H1 (cell line): Measurements from ENCODE around the gene PSMD3. TPM values are rescaled to one million over a fixed set of nuclear protein-coding genes. Genes with fewer than 3 reads are reported as not detected.

Source experiments
- CTCF ChIA-PET: fragments of 300-600 bp; sonication (Branson Sonifier 250); formaldehyde crosslinking; loops from one replicate; lab custom pipeline; 2021; ENCODE audit not compliant: partially characterized antibody; lab: Charles Lee
- POLR2A ChIA-PET: fragments of 300-600 bp; sonication (Branson Sonifier 250); formaldehyde crosslinking; loops from one replicate; lab custom pipeline; 2021; ENCODE audit warnings: inconsistent platforms; ENCODE audit not compliant: partially characterized antibody; lab: Charles Lee
- DNase-seq, 2 experiments: peaks; one replicate each; pipeline versions ENCODE4 v3.0.0 to v3.0.0-alpha.2; 2010 to 2022; ENCODE audit warnings: low spot score in 2 of 2, low read depth in 1 of 2, mixed read lengths in 1 of 2
- FAIRE-seq: peaks from 2 replicates; lab custom pipeline; 2011; peaks lifted over from hg19 to GRCh38; lab: Jason Lieb, UNC
- H2AFZ ChIP-seq: 2 replicates; pipeline ENCODE4 v1.8.1; 2012; ENCODE audit warnings: low read length, inconsistent platforms
- H2AK5ac ChIP-seq: 2 replicates; pipeline ENCODE4 v1.6.1; 2013; ENCODE audit warnings: low read depth, low read length
- H2BK120ac ChIP-seq: replicated peaks from 2 replicates; pipeline ENCODE3; 2013; ENCODE audit warnings: low read depth, low read length, inconsistent platforms
- H2BK12ac ChIP-seq: 2 replicates; pipeline ENCODE4 v1.6.1; 2013; ENCODE audit warnings: low read depth, low read length
- H2BK15ac ChIP-seq: 2 replicates; pipeline ENCODE4 v1.6.1; 2013; ENCODE audit warnings: low read length
- H2BK20ac ChIP-seq: 2 replicates; pipeline ENCODE4 v1.6.1; 2013; ENCODE audit warnings: low read length
- H2BK5ac ChIP-seq: 2 replicates; pipeline ENCODE4 v1.6.1; 2013; ENCODE audit warnings: low read depth, low read length
- H3K14ac ChIP-seq: 2 replicates; pipeline ENCODE4 v1.6.1; 2013; ENCODE audit warnings: inconsistent platforms; ENCODE audit not compliant: insufficient read length
- H3K18ac ChIP-seq: 2 replicates; pipeline ENCODE4 v1.6.1; 2013; ENCODE audit warnings: low read length; ENCODE audit errors: extremely low read depth
- H3K23ac ChIP-seq: 2 replicates; pipeline ENCODE4 v1.6.1; 2013; ENCODE audit warnings: inconsistent platforms; ENCODE audit not compliant: insufficient read length
- H3K23me2 ChIP-seq: 2 replicates; pipeline ENCODE4 v1.6.1; 2013; ENCODE audit warnings: low read depth, low read length
- H3K27ac ChIP-seq: 2 replicates; pipeline ENCODE4 v1.6.1; 2011; ENCODE audit warnings: low read depth, low read length, inconsistent platforms
- H3K27me3 ChIP-seq, 4 experiments: replicated peaks in 1 of 4; 1 replicate in 1 of 4; 2 replicates in 3 of 4; pipeline versions ENCODE4 v1.6.1 to v1.8.1; 2011 to 2013; ENCODE audit warnings: low read length in 3 of 4, mild to moderate bottlenecking in 3 of 4, inconsistent platforms in 2 of 4, mixed read lengths in 2 of 4, moderate library complexity in 1 of 4; ENCODE audit not compliant: control insufficient read depth in 3 of 4, insufficient read depth in 3 of 4; ENCODE audit errors: extremely low read depth in 1 of 4
- H3K36me3 ChIP-seq, 4 experiments: 2 replicates each; pipeline versions ENCODE4 v1.6.1 to v1.8.1; 2011 to 2013; ENCODE audit warnings: mild to moderate bottlenecking in 4 of 4, low read length in 3 of 4, moderate library complexity in 2 of 4, control low read depth in 1 of 4, inconsistent platforms in 1 of 4; ENCODE audit not compliant: insufficient read depth in 4 of 4, control insufficient read depth in 2 of 4
- H3K4ac ChIP-seq: replicated peaks from 2 replicates; pipeline ENCODE3; 2013; ENCODE audit warnings: low read length, low read depth, mixed read lengths, inconsistent platforms; ENCODE audit not compliant: insufficient read length
- H3K4me1 ChIP-seq, 4 experiments: replicated peaks in 1 of 4; 1 replicate in 1 of 4; 2 replicates in 3 of 4; pipeline versions ENCODE4 v1.6.1 to v1.8.1; 2011 to 2013; ENCODE audit warnings: low read length in 3 of 4, inconsistent platforms in 2 of 4, mixed read lengths in 1 of 4; ENCODE audit not compliant: insufficient read depth in 4 of 4, control insufficient read depth in 3 of 4
- H3K4me2 ChIP-seq, 2 experiments: 2 replicates each; pipeline versions ENCODE4 v1.6.1 to v1.8.1; 2011 to 2013; ENCODE audit warnings: low read depth in 2 of 2, low read length in 2 of 2, control low read depth in 1 of 2, inconsistent platforms in 1 of 2, mild to moderate bottlenecking in 1 of 2; ENCODE audit not compliant: insufficient read depth in 1 of 2
- H3K4me3 ChIP-seq, 4 experiments: fragments of 200-600, 300-600 bp in 1 of 4; sonication (generic), shearing (Covaris generic), sonication (Bioruptor Twin) in 1 of 4; 2 replicates each; pipeline versions ENCODE4 v1.5.1 to v1.8.1; 2011 to 2016; ENCODE audit warnings: low read length in 4 of 4, low read depth in 3 of 4, control low read depth in 2 of 4, inconsistent platforms in 2 of 4, mild to moderate bottlenecking in 2 of 4, mixed read lengths in 1 of 4, moderate library complexity in 1 of 4; ENCODE audit not compliant: insufficient read depth in 2 of 4; ENCODE audit errors: extremely low read depth in 1 of 4
- H3K56ac ChIP-seq: replicated peaks from 2 replicates; pipeline ENCODE3; 2013; ENCODE audit warnings: low read depth, mild to moderate bottlenecking, mixed read lengths, low read length, inconsistent platforms; ENCODE audit not compliant: insufficient read length
- H3K79me1 ChIP-seq: 2 replicates; pipeline ENCODE4 v1.6.1; 2013; ENCODE audit warnings: low read depth, low read length, control low read depth
- H3K79me2 ChIP-seq, 2 experiments: 2 replicates each; pipeline versions ENCODE4 v1.6.1 to v1.8.1; 2012 to 2013; ENCODE audit warnings: low read length in 2 of 2, mild to moderate bottlenecking in 2 of 2, inconsistent platforms in 1 of 2; ENCODE audit not compliant: insufficient read depth in 2 of 2, control insufficient read depth in 1 of 2
- H3K9ac ChIP-seq, 4 experiments: replicated peaks in 1 of 4; 1 replicate in 1 of 4; 2 replicates in 3 of 4; pipeline versions ENCODE4 v1.6.1 to v1.8.1; 2011 to 2013; ENCODE audit warnings: low read depth in 3 of 4, low read length in 3 of 4, control low read depth in 2 of 4, mild to moderate bottlenecking in 2 of 4, moderate library complexity in 2 of 4, inconsistent platforms in 1 of 4; ENCODE audit errors: extremely low read depth in 1 of 4
- H3K9me3 ChIP-seq, 2 experiments: 2 replicates each; pipeline versions ENCODE4 v1.6.1 to v1.8.1; 2012 to 2013; ENCODE audit warnings: mild to moderate bottlenecking in 2 of 2, moderate library complexity in 2 of 2, control low read depth in 1 of 2, inconsistent platforms in 1 of 2, low read depth in 1 of 2, low read length in 1 of 2, mixed read lengths in 1 of 2; ENCODE audit not compliant: insufficient read depth in 2 of 2
- H4K20me1 ChIP-seq, 2 experiments: replicated peaks in 1 of 2; 2 replicates each; pipeline versions ENCODE3 to v1.8.1; 2011 to 2013; ENCODE audit warnings: inconsistent platforms in 2 of 2, low read length in 2 of 2, mild to moderate bottlenecking in 1 of 2; ENCODE audit not compliant: insufficient read depth in 2 of 2, control insufficient read depth in 1 of 2
- H4K5ac ChIP-seq: 2 replicates; pipeline ENCODE4 v1.6.1; 2013; ENCODE audit warnings: low read length, low read depth, mixed read lengths, inconsistent platforms; ENCODE audit not compliant: insufficient read length
- H4K8ac ChIP-seq: 2 replicates; pipeline ENCODE4 v1.8.0; 2013; ENCODE audit warnings: mild to moderate bottlenecking, moderate library complexity, low read length, inconsistent platforms; ENCODE audit not compliant: insufficient read depth; ENCODE audit errors: extremely low read depth
- H4K91ac ChIP-seq: replicated peaks from 2 replicates; pipeline ENCODE3; 2013; ENCODE audit warnings: low read length, mixed read lengths, inconsistent platforms; ENCODE audit not compliant: insufficient read length
- BACH1 ChIP-seq: IDR thresholded peaks from 2 replicates; pipeline ENCODE4 v1.6.1; 2012; ENCODE audit warnings: low read length, improper control_type of control experiment
- EGR1 ChIP-seq: IDR thresholded peaks from 2 replicates; pipeline ENCODE4 v1.6.1; 2011; ENCODE audit warnings: low read depth, low read length, borderline replicate concordance
- EP300 ChIP-seq, 2 experiments: IDR thresholded peaks; 1 replicate in 1 of 2; 2 replicates in 1 of 2; pipeline ENCODE4 v1.6.1; 2011 to 2012; ENCODE audit warnings: low read depth in 2 of 2, low read length in 2 of 2, mild to moderate bottlenecking in 2 of 2, borderline replicate concordance in 1 of 2, inconsistent platforms in 1 of 2, moderate library complexity in 1 of 2
- MAFK ChIP-seq: IDR thresholded peaks from 2 replicates; pipeline ENCODE4 v1.6.1; 2012; ENCODE audit warnings: low read depth, mild to moderate bottlenecking, improper control_type of control experiment, low read length
- RBBP5 ChIP-seq: IDR thresholded peaks from 2 replicates; pipeline ENCODE4 v1.7.1; 2012; ENCODE audit warnings: low read depth, mild to moderate bottlenecking, inconsistent platforms, low read length, moderate library complexity, borderline replicate concordance
- TCF12 ChIP-seq: IDR thresholded peaks from 2 replicates; pipeline ENCODE4 v1.6.1; 2011; ENCODE audit warnings: low read depth, mild to moderate bottlenecking, low read length
- WGBS, 2 experiments: shearing (Covaris generic) in 1 of 2; methylation state at CpG; one replicate each; pipeline versions ENCODE4 v1.1.6 to v1.1.7; 2013 to 2015; ENCODE audit warnings: low lambda C conversion rate in 2 of 2, mixed read lengths in 2 of 2, inconsistent platforms in 1 of 2, low coverage in 1 of 2, missing lambda C conversion rate in 1 of 2; ENCODE audit not compliant: insufficient replicate concordance in 2 of 2, insufficient coverage in 1 of 2, insufficient read length in 1 of 2; ENCODE audit errors: extremely low coverage in 1 of 2, missing lambda C conversion rate in 1 of 2; 5-methylcytosine and 5-hydroxymethylcytosine counted together
- polyA plus RNA-seq, 7 experiments: library from polyadenylated mRNA; depleted of rRNA in 3 of 7; stranded (reverse) in 5 of 7; unstranded in 2 of 7; fragments of >200 nt in 5 of 7; fragments of 200-250 nt in 2 of 7; gene quantifications; 1 replicate in 5 of 7; 2 replicates in 1 of 7; 4 replicates in 1 of 7; pipeline versions ENCODE4 v1.2.1 to v1.2.3, GENCODE V29; 2011 to 2013; ENCODE audit warnings: missing spikeins in 2 of 7, mixed read lengths in 2 of 7
- total RNA-seq: library from RNA; stranded (reverse); fragmentation: NEBNext Ultra II Directional; extraction: Animal tissue kit (Norgen Biotek cat#: 25700); gene quantifications from 2 replicates; pipeline ENCODE4 v1.2.1, GENCODE V29; 2021

Gene PSMD3
- total and polyA plus RNA-seq, 2 of the 8 experiments (the other 6 are each of a cell fraction or from before 2014, with no cell fraction given): 151 to 198 TPM

GRCh38 chr17:39966771-39967170 is 13.8 kb upstream of the PSMD3 start:
- DNase-seq (no peak), FAIRE-seq (no peak)
- H3K27ac ChIP-seq: no peak overlapping the region
- no peak overlapping the region for H4K91ac ChIP-seq
- no peaks in the 10 kb centered on the region; a peak in 1 of 7 replicates for H3K4me1 ChIP-seq
- no peak overlapping the region for H2AFZ ChIP-seq
- no peak overlapping the region for H3K4ac ChIP-seq
- no peak overlapping the region for H4K8ac ChIP-seq
- ChIA-PET POLR2A (no interaction called here), CTCF (interaction anchor here (1.4 to 11.9 kb wide), 4 partner anchors 8 to 61 kb away, joined by 4 to 96 read pairs (median 6); partner anchors contain the start of gene GSDMA)
- H2AK5ac ChIP-seq: no peak overlapping the region
- H3K27me3 ChIP-seq: peaks cover 0 to 3% (median 1%) of the 10 kb centered on the region in 4 experiments; a peak in 3 of 7 replicates
- H3K4me3 ChIP-seq: no peak overlapping the region
- no peak overlapping the region for H3K4me2 ChIP-seq
- no peak overlapping the region for H4K5ac ChIP-seq
- WGBS, 2 experiments: 94% methylated on average over 6 of the region's 6 CpGs; no CpG with 5 or more reads in 1 of the 2 experiments
- no peak overlapping the region for H3K14ac ChIP-seq
- no peak overlapping the region for H3K18ac ChIP-seq
- H2BK5ac ChIP-seq: no peak overlapping the region
- no peaks in the 10 kb centered on the region; the same call in 1 of the 2 replicates for H3K23me2 ChIP-seq
- no peak overlapping the region for H2BK12ac ChIP-seq
- H3K79me2 ChIP-seq: no peaks in the 10 kb centered on the region
- no peak overlapping the region for H3K9ac ChIP-seq
- no peaks in the 10 kb centered on the region for H3K9me3 ChIP-seq
- no peaks in the 10 kb centered on the region for H3K79me1 ChIP-seq
- H3K56ac ChIP-seq: no peak overlapping the region
- H3K36me3 ChIP-seq: no peaks in the 10 kb centered on the region
- H3K23ac ChIP-seq: no peak overlapping the region
- no peaks in the 10 kb centered on the region for H4K20me1 ChIP-seq
- no peak for TF ChIP-seq EP300 (IDR thresholded peaks at IDR 0.05; ENCODE audit: borderline replicate concordance in 1 of 2, low read depth in 2 of 2, low read length in 2 of 2)
- no peak for TF ChIP-seq MAFK
- no peak for TF ChIP-seq BACH1
- no peak for TF ChIP-seq TCF12
- TF ChIP-seq EGR1: no peak
- no peak for TF ChIP-seq RBBP5
- TF ChIP-seq, all 59 proteins: peak for 0
- Histone ChIP-seq H2BK20ac (no peak overlapping the region), H2BK15ac (no peak overlapping the region), H2BK120ac (no peak overlapping the region)
